Activated CD4-positive, alpha-beta T cell treated with anti-CD3 and anti-CD28 coated beads, Interleukin-2, amount 50 U/mL, for 16 hours (primary cell): ENCODE results near the gene RAB9A.
"Not testable (repeated sequence)": the region's sequence is repeated elsewhere in the genome, so short reads cannot be mapped to it uniquely, and the experiment has no call there.

Experiments used
- DNase-seq: peaks from one replicate; pipeline ENCODE4 v3.0.0-alpha.2; 2020

Gene RAB9A

GRCh38 chrX:13670197-13670596 lies 18.7 kb upstream of the RAB9A start:
- DNase-seq, result no peak

- DNase-seq, result no peak
Measured at GRCh38 chrX:13673016-13673415, 15.9 kb upstream of the RAB9A start.

GRCh38 chrX:13676885-13677284 lies 12.0 kb upstream of the RAB9A start:
- DNase-seq, result no peak

GRCh38 chrX:13679700-13680099 lies 9.2 kb upstream of the RAB9A start:
- DNase-seq, result not testable (repeated sequence)

DNA sequence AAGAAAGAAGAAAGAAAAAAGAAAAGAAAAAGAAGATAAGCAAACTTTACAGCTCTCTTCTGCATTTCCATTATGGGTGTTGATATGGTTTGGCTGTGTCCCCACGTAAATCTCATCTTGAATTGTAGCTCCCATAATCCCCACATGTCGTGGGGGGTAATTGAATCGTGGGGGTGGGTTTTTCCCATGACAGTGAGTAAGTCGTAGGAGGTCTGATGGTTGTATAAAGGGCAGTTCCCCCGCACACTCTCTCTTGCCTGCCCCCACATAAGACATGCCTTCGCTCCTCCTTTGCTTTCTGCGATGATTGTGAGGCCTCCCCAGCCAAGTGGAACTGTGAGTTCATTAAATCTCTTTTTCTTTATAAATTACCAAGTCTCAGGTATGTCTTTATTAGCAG lies 7.3 kb upstream of the RAB9A start:
- DNase-seq, result no peak

GRCh38 chrX:13684361-13684760 lies 4.6 kb upstream of the RAB9A start:
- no peak for DNase-seq

- no peak for DNase-seq
Measured at GRCh38 chrX:13685126-13685763, 3.7 kb upstream of the RAB9A start.

DNA sequence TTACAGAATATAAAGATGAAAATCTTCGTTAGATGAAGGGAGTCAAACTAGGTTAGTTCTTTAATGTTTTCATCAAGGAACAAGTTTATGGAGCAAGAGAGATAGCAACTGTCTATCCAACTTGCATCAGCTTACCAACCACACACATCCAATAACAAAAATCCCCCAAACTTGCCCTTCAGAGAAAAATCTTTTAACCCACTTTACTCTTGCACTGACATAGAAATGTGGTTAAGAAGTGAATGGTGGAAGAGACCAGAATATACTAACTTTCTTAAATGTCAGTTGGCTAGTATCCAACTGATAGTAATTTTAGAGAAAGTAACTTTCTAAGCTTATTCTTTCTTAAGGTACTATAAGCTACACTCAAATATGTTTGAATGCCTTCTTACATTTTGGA lies 1.7 kb upstream of the RAB9A start:
- DNase-seq, result no peak

- no peak for DNase-seq
Measured at GRCh38 chrX:13688384-13688957, 457 bp upstream of the RAB9A start.

DNA sequence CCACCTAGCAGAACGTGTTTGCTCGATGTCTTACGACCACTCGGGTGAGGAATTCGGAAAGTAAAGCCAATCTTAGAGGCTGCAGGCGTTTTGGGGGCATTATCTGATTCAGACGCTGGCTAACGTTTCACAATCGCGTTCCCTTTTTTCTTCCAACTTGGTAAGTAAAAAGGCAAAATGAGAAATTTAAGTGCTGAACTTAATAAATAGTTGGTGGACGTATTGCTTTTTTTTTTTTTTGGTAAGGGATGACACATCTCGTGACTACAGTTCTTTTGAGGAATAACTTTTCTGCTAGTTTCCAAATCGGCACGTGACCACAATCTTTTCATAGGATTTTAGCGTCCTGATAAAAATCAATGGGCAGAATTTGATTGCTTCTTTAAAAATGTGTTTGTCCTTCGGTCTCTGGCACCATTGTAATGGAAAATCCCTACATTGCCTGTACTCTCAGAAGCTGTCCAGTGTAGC lies 848 bp downstream of the RAB9A start:
- DNase-seq, result no peak

DNA sequence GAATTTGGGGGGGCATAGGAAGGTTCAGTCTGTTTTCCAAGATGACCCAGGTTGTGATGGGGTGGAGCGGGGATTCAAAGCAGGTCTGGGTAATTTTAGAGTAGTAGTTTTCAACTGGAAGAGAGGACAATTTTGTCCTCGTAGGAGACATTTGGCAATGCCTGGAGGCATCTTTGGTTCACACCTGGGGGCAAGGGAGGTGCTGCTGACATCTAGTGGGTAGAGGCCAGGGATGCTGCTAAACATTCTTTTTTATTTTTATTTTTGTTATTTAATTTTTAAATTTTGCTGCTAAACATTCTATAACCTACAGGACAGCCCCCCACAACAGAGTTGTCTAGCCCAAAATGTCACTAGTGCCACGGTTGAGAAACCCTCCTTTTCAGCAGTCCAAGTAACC lies 1.9 kb downstream of the RAB9A start:
- DNase-seq, result no peak

DNA sequence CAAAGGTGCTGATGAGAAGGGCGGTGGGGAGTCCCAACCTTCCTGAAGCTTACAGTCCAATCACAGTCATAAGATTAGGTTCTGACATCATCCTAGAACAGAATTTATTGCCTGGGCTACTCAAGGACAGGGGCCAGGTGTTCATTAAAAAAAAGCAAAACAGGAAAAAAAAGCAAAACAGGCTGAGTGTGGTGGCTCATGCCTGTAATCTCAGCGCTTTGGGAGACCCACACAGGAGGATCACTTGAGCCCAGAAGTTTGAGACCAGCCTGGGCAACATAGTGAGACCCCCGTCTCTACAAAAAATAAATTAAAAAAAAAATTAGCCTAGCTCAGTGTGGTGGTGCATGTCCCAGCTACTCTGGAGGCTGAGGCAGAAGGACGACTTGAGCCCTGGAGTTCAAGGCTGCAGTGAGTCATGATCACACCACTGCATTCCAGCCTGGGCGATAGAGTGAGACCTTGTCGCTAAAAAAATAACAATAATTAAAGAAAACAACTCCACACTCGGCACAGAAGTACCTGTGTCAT lies 3.0 kb downstream of the RAB9A start:
- DNase-seq, result no peak

- no peak for DNase-seq
Measured at GRCh38 chrX:13692771-13693231, 3.9 kb downstream of the RAB9A start.

- no peak for DNase-seq
Measured at GRCh38 chrX:13693341-13693961, 4.5 kb downstream of the RAB9A start.

- DNase-seq, result no peak
Measured at GRCh38 chrX:13694359-13694758, 5.4 kb downstream of the RAB9A start.

- DNase-seq, result no peak
Measured at GRCh38 chrX:13694983-13695382, 6.1 kb downstream of the RAB9A start.

- DNase-seq, result no peak
Measured at GRCh38 chrX:13695601-13696115, 6.7 kb downstream of the RAB9A start.

DNA sequence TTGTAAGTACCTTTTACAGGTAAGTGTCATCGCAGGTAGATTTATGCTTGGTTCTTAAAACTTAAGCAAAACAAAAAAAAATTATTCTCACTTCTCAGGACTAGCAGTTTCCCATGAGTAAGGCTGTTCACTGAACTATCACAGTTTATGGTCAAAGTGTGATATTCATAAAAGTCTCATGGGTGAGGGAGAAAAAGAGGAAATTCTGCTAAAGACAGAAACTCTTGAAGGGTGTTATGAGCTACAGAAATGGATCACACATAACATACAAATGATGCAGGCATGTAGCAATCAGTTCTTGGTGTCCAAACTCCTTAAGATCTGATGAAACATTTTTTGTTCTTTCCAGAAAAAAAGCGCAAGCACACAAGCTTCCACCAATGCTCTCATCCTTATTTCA lies 8.5 kb downstream of the RAB9A start:
- no peak for DNase-seq

DNA sequence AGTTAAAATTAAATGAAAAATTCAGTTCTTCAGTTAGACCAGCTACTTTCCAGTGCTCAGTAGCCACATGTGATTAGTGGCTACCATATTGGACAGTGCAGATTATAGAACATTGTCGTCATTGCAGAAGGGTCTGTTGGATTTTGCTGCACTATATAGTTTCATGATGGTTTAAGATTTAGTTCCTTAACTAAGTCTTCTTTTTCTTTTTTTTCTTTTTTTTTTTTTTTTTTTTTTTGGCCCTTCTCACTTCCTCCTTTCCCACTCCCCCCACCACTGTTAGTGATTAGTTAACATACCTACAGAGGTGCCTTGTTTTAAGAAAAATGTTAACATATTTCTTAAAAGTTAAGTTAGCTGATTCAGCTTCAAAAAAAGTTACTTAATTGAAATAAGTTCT lies 9.0 kb downstream of the RAB9A start:
- no peak for DNase-seq

DNA sequence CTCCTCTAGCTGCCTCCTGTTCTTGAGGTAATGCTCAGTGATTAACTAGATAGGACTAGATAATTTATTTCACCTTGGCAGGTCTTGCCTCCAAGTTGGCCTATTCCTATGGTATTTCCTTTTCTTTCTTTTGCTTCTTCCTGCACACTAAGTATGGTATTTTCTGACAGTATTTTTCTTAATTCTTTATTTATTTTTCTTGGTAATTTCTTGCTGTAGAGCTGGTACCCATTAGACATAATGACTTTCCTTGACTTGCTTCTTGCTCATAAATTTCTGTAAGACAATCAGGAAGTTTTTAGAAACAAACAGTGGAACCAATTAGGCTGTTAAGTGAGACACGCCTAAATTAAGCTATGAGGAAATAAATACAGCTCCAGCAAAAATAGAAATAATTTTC lies 9.5 kb downstream of the RAB9A start:
- DNase-seq, result no peak

DNA sequence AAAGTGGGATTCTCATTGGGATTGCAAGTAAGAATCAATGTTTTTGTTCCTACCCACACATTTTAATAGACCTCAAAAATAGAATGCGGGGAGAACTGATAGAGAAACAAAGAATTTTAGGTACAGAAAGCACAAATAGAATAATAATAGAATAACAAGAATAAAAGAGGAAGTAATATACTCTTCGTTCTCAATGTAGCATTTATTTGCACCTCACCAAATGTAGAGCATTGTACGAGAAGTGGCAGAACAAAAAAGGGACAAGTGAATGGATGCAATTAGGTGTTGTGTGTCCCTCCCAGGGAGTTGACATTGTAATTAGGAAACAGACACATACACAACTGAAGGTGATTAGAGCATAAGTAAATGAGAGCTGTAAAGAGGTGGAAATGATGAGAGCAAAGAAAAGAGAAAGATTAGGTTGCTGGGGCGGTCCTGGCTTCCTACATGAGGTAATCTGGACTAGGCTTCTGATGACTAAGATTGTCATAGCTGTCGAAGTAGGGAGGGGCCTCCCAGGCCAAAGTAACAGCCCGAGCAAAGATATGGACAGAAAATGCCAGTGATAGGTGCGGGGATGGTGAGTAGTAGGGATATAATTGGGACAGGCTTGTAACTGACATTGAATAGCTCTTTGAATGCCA lies 10.4 kb downstream of the RAB9A start:
- DNase-seq, result no peak

- no peak for DNase-seq
Measured at GRCh38 chrX:13700380-13700779, 11.5 kb downstream of the RAB9A start.

DNA sequence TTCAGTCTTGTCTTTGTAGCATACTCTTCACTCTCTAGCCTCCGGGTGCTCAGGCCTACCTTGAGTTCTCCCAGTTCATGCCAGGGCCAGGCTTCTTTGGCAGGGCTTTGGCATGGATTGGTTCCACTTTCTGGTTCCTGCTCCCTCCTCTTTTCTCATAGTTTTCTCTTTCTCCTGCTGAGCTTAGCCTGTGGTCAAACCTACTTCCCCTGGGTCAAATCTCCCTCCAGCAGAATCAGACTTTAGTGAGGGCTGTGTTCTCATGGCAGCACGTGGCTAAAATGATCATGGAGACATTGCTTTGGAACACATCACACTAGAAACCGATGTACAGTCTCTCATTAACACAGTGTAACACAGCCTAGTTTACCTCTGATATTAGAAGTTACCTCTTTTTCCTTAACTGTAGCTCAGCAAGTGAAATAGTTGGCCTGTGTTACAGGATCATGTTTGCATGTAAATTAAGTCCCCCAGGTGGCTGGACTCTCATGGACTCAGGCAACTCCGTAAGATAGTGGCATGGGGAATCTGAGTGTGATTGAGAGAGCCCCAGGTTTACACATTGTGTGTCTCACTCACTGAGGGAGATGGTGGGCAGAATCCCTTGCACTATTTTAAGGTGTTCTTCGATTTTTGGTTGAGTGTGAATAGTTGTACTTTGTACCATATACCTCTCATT lies 13.3 kb downstream of the RAB9A start:
- no peak for DNase-seq
